CD14-positive monocyte (primary cell): ENCODE measurements around the gene ZFP91. TPM values are rescaled to one million over a fixed set of nuclear protein-coding genes. Genes with fewer than 3 reads are reported as not detected.

ENCODE experiments used
- DNase-seq, 3 donors: peaks; one replicate each; pipeline ENCODE4 v3.0.0-alpha.2; 2011 to 2022
- H2AFZ ChIP-seq: 2 replicates; pipeline ENCODE4 v1.6.0; 2012; ENCODE audit warnings: mild to moderate bottlenecking, low read depth, low read length, inconsistent platforms; ENCODE audit not compliant: insufficient read depth, poor library complexity, severe bottlenecking
- H3K27ac ChIP-seq, 2 donors: 1 replicate in 1 of 2; 2 replicates in 1 of 2; pipeline ENCODE4 v1.5.1; 2012 to 2013; ENCODE audit warnings: low read length in 2 of 2, control low read depth in 1 of 2, inconsistent platforms in 1 of 2, low read depth in 1 of 2, mild to moderate bottlenecking in 1 of 2
- H3K27me3 ChIP-seq, 2 donors: one replicate each; pipeline versions ENCODE4 v1.6.0 to v1.6.1; 2011 to 2013; ENCODE audit warnings: low read length in 2 of 2; ENCODE audit not compliant: control insufficient read depth in 2 of 2, insufficient read depth in 2 of 2
- H3K36me3 ChIP-seq, 2 donors: replicated peaks in 1 of 2; 1 replicate in 1 of 2; 2 replicates in 1 of 2; pipeline versions ENCODE4 v1.5.1 to v1.6.1; 2012 to 2013; ENCODE audit warnings: low read length in 2 of 2, control low read depth in 1 of 2, inconsistent platforms in 1 of 2, mild to moderate bottlenecking in 1 of 2; ENCODE audit not compliant: insufficient read depth in 2 of 2, control insufficient read depth in 1 of 2
- H3K4me1 ChIP-seq, 2 donors: 1 replicate in 1 of 2; 2 replicates in 1 of 2; pipeline versions ENCODE4 v1.5.1 to v1.6.1; 2012 to 2013; ENCODE audit warnings: low read length in 2 of 2, control low read depth in 1 of 2, inconsistent platforms in 1 of 2, mild to moderate bottlenecking in 1 of 2, moderate library complexity in 1 of 2; ENCODE audit not compliant: insufficient read depth in 2 of 2, control insufficient read depth in 1 of 2
- H3K4me2 ChIP-seq: replicated peaks from 2 replicates; pipeline ENCODE3; 2012; ENCODE audit warnings: low read length, moderate library complexity, mild to moderate bottlenecking; ENCODE audit not compliant: poor library complexity, severe bottlenecking; ENCODE audit errors: extremely low read depth
- H3K4me3 ChIP-seq, 3 experiments: fragments of 200-600 bp in 1 of 3; sonication (generic) in 1 of 3; replicated peaks in 1 of 3; 1 replicate in 2 of 3; 2 replicates in 1 of 3; pipeline ENCODE4 v1.5.1; 2011 to 2013; ENCODE audit warnings: low read length in 3 of 3, mild to moderate bottlenecking in 3 of 3, control low read depth in 2 of 3, low read depth in 2 of 3, inconsistent platforms in 1 of 3, moderate library complexity in 1 of 3
- H3K79me2 ChIP-seq: 2 replicates; pipeline ENCODE4 v1.6.0; 2012; ENCODE audit warnings: mild to moderate bottlenecking, control low read depth, inconsistent platforms, low read length, moderate library complexity; ENCODE audit not compliant: insufficient read depth
- H3K9ac ChIP-seq: 2 replicates; pipeline ENCODE4 v1.6.0; 2017; ENCODE audit warnings: low read length, mild to moderate bottlenecking; ENCODE audit not compliant: insufficient read depth, poor library complexity, severe bottlenecking
- H3K9me3 ChIP-seq, 2 donors: replicated peaks in 1 of 2; 1 replicate in 1 of 2; 2 replicates in 1 of 2; pipeline versions ENCODE4 v1.5.1 to v1.6.1; 2012 to 2013; ENCODE audit warnings: low read length in 2 of 2, control low read depth in 1 of 2; ENCODE audit not compliant: control insufficient read depth in 1 of 2, insufficient read depth in 1 of 2
- H4K20me1 ChIP-seq: 2 replicates; pipeline ENCODE4 v1.6.0; 2012; ENCODE audit warnings: mild to moderate bottlenecking, low read length, control low read depth, moderate library complexity; ENCODE audit not compliant: insufficient read depth
- H3K27ac Mint-ChIP-seq, 7 donors: one replicate each; pipeline ENCODE4 v1.8.0; 2020; ENCODE audit warnings: mild to moderate bottlenecking in 7 of 7, mixed read lengths in 7 of 7, moderate library complexity in 6 of 7, inconsistent platforms in 2 of 7
- H3K27me3 Mint-ChIP-seq, 3 donors: one replicate each; pipeline ENCODE4 v1.8.0; 2021 to 2022; ENCODE audit warnings: low read depth in 3 of 3, mild to moderate bottlenecking in 3 of 3, mixed read lengths in 3 of 3, moderate library complexity in 3 of 3, inconsistent platforms in 1 of 3
- H3K36me3 Mint-ChIP-seq, 2 donors: one replicate each; pipeline ENCODE4 v1.8.0; 2020; ENCODE audit warnings: mixed read lengths in 2 of 2, inconsistent platforms in 1 of 2, mild to moderate bottlenecking in 1 of 2
- H3K4me1 Mint-ChIP-seq: one replicate; pipeline ENCODE4 v1.8.0; 2020; ENCODE audit warnings: mild to moderate bottlenecking, mixed read lengths
- H3K4me3 Mint-ChIP-seq, 2 donors: one replicate each; pipeline ENCODE4 v1.8.0; 2020; ENCODE audit warnings: mild to moderate bottlenecking in 2 of 2, mixed read lengths in 2 of 2, moderate library complexity in 1 of 2
- H3K9me3 Mint-ChIP-seq, 7 donors: one replicate each; pipeline ENCODE4 v1.8.0; 2020 to 2022; ENCODE audit warnings: mixed read lengths in 7 of 7, mild to moderate bottlenecking in 6 of 7, moderate library complexity in 6 of 7, inconsistent platforms in 2 of 7
- CTCF ChIP-seq: fragments of 200-600 bp; IDR thresholded peaks from one replicate; pipeline ENCODE4 v1.8.0; 2022; ENCODE audit warnings: antibody characterized with exemption, mild to moderate bottlenecking
- WGBS: methylation state at CpG from one replicate; pipeline ENCODE4 v1.1.5; 2013; ENCODE audit warnings: missing lambda C conversion rate; ENCODE audit not compliant: insufficient coverage; 5-methylcytosine and 5-hydroxymethylcytosine counted together
- intact Hi-C, 2 donors: fragments of 100-400 bp; cut with micrococcal nuclease; formaldehyde crosslinking; loops; one replicate each; pipeline versions ENCODE4 v1.15.0 to v1.15.1; 2023
- polyA plus RNA-seq, 3 donors: library from polyadenylated mRNA; depleted of rRNA in 1 of 3; unstranded in 2 of 3; stranded (reverse) in 1 of 3; fragments of 300-500 nt in 2 of 3; fragments of >200 nt in 1 of 3; fragmentation: Illumina TruSeq in 2 of 3; gene quantifications; 1 replicate in 2 of 3; 2 replicates in 1 of 3; pipeline ENCODE4 v1.2.3, GENCODE V29; 2012 to 2021

Gene ZFP91
- polyA plus RNA-seq, 3 donors, result 8.0 to 15.8 (median 8.3) TPM

GRCh38 chr11:58625826-58626460 is 47.1 kb downstream of the ZFP91 start:
- H3K9me3 Mint-ChIP-seq, result no peaks in the 10 kb centered on the region
- Histone ChIP-seq H3K4me1 (no peaks in the 10 kb centered on the region), H4K20me1 (no peaks in the 10 kb centered on the region), H3K36me3 (peaks cover 56 to 67% of the 10 kb centered on the region in 2 donors), H3K4me2 (no peak overlapping the region), H3K4me3 (no peak overlapping the region), H3K9me3 (no peaks in the 10 kb centered on the region), H3K27me3 (no peaks in the 10 kb centered on the region), H3K9ac (no peak overlapping the region), H3K79me2 (no peaks in the 10 kb centered on the region), H2AFZ (no peak overlapping the region), H3K27ac (no peak overlapping the region)
- no peaks in the 10 kb centered on the region for H3K4me1 Mint-ChIP-seq
- no CpG with 5 or more reads among the region's 4 CpGs for WGBS
- peaks cover 40 to 46% of the 10 kb centered on the region in 2 donors for H3K36me3 Mint-ChIP-seq
- H3K4me3 Mint-ChIP-seq, result no peak overlapping the region
- intact Hi-C loops, result no loop called here
- DNase-seq, result no peak
- no peak for TF ChIP-seq CTCF
- H3K27me3 Mint-ChIP-seq, result no peaks in the 10 kb centered on the region
- H3K27ac Mint-ChIP-seq, result peak overlapping the region in 2 of 7 donors; percentile 38 to 48

GRCh38 chr11:58626934-58627483 is 48.1 kb downstream of the ZFP91 start:
- H3K27me3 ChIP-seq, result no peaks in the 10 kb centered on the region
- H3K36me3 ChIP-seq, result peaks cover 47 to 56% of the 10 kb centered on the region in 2 donors
- H4K20me1 ChIP-seq, result no peaks in the 10 kb centered on the region
- H3K9me3 ChIP-seq, result no peaks in the 10 kb centered on the region
- Mint-ChIP-seq H3K4me3 (no peak overlapping the region), H3K4me1 (no peaks in the 10 kb centered on the region), H3K27me3 (no peaks in the 10 kb centered on the region), H3K27ac (no peak overlapping the region), H3K9me3 (no peaks in the 10 kb centered on the region), H3K36me3 (peaks cover 39 to 43% of the 10 kb centered on the region in 2 donors)
- no peak for TF ChIP-seq CTCF
- no peak for DNase-seq
- H3K4me1 ChIP-seq, result no peaks in the 10 kb centered on the region
- no peak overlapping the region for H3K9ac ChIP-seq
- 100% methylated on average over 1 of the region's 4 CpGs for WGBS
- H3K4me2 ChIP-seq, result no peak overlapping the region
- H2AFZ ChIP-seq, result no peak overlapping the region
- intact Hi-C loops, result no loop called here
- no peak overlapping the region for H3K4me3 ChIP-seq
- no peaks in the 10 kb centered on the region for H3K79me2 ChIP-seq
- H3K27ac ChIP-seq, result no peak overlapping the region
